HG02588 (cell line): Measurements from ENCODE around the gene NBEA.
"Not testable (repeated sequence)": the region's sequence is repeated elsewhere in the genome, so short reads cannot be mapped to it uniquely, and the experiment has no call there.

Source experiments
- ATAC-seq: cut with Tn5 transposase; IDR thresholded peaks from one replicate; pipeline ENCODE4 v1.9.1; 2021; ENCODE audit warnings: mild to moderate bottlenecking, moderate library complexity; ENCODE audit not compliant: unreplicated experiment

The NBEA gene

GRCh38 chr13:34944274-34944634, 2.2 kb downstream of the NBEA start:
- no peak for ATAC-seq

GRCh38 chr13:34944751-34945150, 2.7 kb downstream of the NBEA start:
- no peak for ATAC-seq

DNA sequence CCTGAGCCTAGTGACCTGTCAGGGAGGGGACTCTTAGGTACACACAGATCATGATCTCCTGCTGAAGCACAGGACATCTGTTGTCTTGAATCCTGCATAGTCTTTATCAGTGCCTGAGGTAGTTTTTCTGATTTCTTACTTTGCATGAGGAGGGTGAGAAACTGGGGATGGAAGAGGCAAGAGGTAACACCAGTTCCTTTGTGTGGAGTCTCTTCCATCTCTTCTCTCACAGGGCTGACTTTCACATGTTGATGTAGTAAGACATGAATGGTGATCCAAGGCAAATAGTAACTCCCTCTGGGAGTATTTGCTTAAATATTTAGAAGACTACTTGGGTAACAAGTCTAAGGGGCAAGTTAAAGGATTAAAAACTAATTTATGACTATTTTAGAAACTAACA, 9.5 kb downstream of the NBEA start:
- ATAC-seq, result no peak

GRCh38 chr13:34959489-34959888, 17.4 kb downstream of the NBEA start:
- ATAC-seq, result no peak

GRCh38 chr13:34964558-34964957, 22.5 kb downstream of the NBEA start:
- ATAC-seq, result no peak

DNA sequence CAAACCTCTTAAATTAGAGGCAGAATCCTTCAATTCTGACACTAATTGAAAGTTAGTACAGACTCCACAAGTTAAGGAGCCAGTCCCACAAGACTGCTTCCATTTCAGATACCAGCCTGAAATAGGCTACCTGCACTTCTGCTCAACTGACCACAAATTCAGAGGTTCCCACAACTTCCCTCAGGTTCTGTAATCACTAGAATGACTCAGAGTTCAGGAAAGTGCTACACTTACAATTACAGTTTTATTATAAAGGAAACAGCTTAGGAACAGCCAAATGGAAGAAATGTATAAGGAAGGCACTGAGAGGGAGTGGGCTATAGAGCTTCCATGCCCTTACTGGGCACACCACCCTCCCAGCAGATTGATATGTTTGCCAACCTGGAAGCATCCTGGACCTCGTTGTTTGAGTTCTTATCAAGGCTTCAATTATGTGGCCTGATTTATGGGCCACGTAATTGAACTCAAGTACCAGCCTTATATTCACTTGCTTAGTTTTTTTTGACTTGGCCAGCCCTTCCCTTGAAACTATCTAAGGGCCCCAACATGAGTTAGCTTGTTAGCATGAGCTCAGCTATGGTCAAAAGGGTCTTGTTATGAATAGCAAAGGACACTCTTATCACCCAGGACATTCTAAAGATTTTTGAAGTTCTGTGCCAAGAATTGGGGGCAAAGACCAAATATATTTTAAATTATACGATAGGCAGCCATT, 25.9 kb downstream of the NBEA start:
- no peak for ATAC-seq

DNA sequence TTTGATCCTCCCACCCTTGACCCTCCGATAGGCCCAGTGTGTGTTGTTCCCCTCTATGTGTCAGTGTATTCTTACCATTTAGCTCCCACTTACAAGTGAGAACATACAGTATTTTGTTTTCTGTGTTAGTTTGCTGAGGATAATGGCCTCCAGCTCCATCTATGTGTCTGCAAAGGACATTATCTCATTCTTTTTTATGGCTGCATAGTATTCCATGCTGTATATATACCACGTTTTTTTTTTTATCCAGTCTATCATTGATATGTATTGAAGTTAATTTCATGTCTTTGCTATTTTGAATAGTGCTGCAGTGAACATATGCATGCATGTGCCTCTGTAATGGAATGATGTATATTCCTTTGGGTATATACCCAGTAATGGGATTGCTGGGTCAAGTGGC, 27.5 kb downstream of the NBEA start:
- ATAC-seq, result not testable (repeated sequence)

GRCh38 chr13:34970961-34971360, 28.9 kb downstream of the NBEA start:
- ATAC-seq, result no peak

GRCh38 chr13:34971473-34971872, 29.4 kb downstream of the NBEA start:
- no peak for ATAC-seq

- ATAC-seq, result not testable (repeated sequence)
These were observed 43.1 kb downstream of the NBEA start for GRCh38 chr13:34985199-34985598.

GRCh38 chr13:34988330-34988791, 46.3 kb downstream of the NBEA start:
- ATAC-seq, result no peak

GRCh38 chr13:34990399-34991214, 48.5 kb downstream of the NBEA start:
- ATAC-seq, result no peak

- ATAC-seq, result no peak
These were observed 51.4 kb downstream of the NBEA start for GRCh38 chr13:34993470-34993869.

GRCh38 chr13:35003734-35004133, 61.7 kb downstream of the NBEA start:
- ATAC-seq, result not testable (repeated sequence)

DNA sequence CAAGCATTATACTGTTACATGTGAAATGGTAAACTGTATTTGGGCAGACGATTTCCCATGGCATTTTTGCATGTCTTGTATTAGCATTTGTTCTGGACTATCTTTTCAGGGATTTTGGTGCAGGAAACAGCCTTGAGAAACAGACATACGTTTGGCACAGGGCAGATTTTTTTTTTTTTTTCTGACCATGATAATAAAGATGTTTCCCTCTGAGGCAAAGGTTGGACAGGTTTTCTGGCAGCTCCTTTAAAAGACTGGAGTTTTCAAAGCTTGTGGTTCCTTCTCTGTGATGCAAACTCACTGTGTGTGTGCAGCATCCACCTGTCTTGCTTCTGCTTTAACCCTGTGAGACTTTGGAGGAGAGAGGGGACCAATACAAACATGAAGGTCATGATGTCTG, 63.0 kb downstream of the NBEA start:
- ATAC-seq, result no peak

GRCh38 chr13:35014606-35015213, 72.6 kb downstream of the NBEA start:
- ATAC-seq, result no peak

GRCh38 chr13:35016362-35017112, 74.5 kb downstream of the NBEA start:
- ATAC-seq, result no peak

- ATAC-seq, result no peak
These were observed 83.2 kb downstream of the NBEA start for GRCh38 chr13:35025314-35025713.

DNA sequence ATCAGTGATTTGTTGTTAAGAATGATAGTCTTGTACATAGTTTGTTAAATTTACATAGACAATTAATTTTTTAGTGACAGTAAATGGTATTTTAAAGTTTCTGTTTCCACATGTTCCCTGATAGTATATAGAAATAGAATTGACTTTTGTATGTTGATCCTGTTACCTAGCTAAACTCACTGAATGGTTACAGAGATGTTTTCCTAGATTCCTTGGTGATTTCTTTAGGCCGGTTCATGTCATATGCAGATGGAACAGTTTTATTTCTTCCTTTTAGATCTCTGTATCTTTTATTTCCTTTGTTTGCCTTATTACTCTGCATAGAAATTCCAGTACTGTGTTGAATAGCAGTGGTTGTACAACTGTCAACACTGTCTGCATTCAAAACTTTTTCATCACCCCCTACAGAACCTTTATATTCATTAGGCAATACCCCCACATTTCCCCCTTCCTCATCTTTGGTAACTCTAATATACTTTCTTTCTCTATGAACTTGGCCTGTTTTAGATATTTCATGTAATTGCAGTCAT, 86.3 kb downstream of the NBEA start:
- no peak for ATAC-seq

DNA sequence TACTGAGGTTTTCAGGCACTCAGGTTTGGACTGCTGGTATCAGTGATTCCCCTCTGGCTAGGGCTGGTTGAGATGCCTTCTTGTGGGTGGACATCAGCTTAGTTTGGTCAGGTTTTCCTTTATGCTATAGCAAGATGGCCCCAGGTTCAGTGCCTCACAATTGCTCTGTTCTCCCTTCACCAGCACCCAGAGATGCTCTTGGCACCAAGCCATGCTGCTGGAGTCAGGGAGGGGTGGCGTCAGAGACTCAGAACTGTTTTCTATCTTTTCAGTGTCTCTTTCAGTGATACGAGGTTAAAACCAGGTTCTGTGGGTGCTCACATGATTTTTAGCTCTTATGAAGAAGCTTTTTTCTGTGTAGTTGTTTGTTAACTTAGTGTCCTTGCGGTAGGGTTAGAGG, 96.9 kb downstream of the NBEA start:
- ATAC-seq, result no peak

DNA sequence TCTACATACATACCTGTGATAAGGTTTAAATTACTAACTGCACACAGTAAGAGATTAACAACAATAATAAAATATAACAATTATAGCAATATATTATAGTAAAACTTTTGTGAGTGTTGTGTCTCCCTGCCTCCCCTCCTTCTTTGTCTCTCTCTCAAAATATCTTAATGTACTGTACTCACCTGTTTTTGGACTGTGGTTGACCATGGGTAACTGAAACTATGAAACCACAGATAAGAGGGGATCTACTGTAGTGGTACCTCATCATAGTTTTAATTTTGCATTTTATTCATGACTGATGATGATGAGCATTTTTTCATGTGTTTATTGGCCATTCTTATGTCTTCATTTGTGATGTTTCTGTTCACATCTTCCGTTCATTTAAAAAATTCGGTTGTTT, 104.5 kb downstream of the NBEA start:
- ATAC-seq, result no peak
